K562 (cell line): ENCODE results near the gene MOSPD3. TPM values are rescaled to one million over a fixed set of nuclear protein-coding genes. Genes with fewer than 3 reads are reported as not detected.
A peak's percentile ranks its signal among the peaks of the same experiment; 100 is the strongest.

Experiments used
- CBX2 ChIP-seq: fragments of 200-600 bp; sonication (generic); IDR thresholded peaks from one replicate; pipeline ENCODE4 v1.6.1; 2012; ENCODE audit warnings: mild to moderate bottlenecking, low read length, inconsistent platforms; ENCODE audit not compliant: insufficient read depth, poor library complexity, severe bottlenecking
- CC2D1A ChIP-seq: fragments of 450-650 bp; IDR thresholded peaks from 2 replicates; pipeline ENCODE4 v1.6.1; 2017; ENCODE audit warnings: mild to moderate bottlenecking
- DACH1 ChIP-seq: fragments of 450-650 bp; IDR thresholded peaks from 2 replicates; pipeline ENCODE4 v1.6.1; 2018; ENCODE audit not compliant: partially characterized antibody
- DIDO1 ChIP-seq: fragments of 450-650 bp; IDR thresholded peaks from 2 replicates; pipeline ENCODE4 v1.6.1; 2016; ENCODE audit warnings: low read depth, missing biosample characterization, missing genetic modification characterization
- ETV1 ChIP-seq: fragments of 450-650 bp; conservative IDR thresholded peaks from 2 replicates; pipeline ENCODE4 v1.6.1; 2016; ENCODE audit warnings: missing genetic modification characterization, control low read depth, low read depth, missing compliant biosample characterization
- ETV6 ChIP-seq, 3 experiments: fragments of 150-350 bp in 1 of 3; sonication (generic) in 1 of 3; formaldehyde crosslinking in 1 of 3; IDR thresholded peaks; 2 replicates each; pipeline versions ENCODE4 v1.6.1 to v1.8.0; 2014 to 2022; ENCODE audit warnings: borderline replicate concordance in 2 of 3, low read depth in 2 of 3, antibody characterized with exemption in 1 of 3, low read length in 1 of 3, mild to moderate bottlenecking in 1 of 3, missing genetic modification reagents in 1 of 3
- MBD2 ChIP-seq: sonication (generic); IDR thresholded peaks from 2 replicates; pipeline ENCODE4 v1.6.1; 2016; ENCODE audit warnings: low read depth, borderline replicate concordance
- MXI1 ChIP-seq: IDR thresholded peaks from 2 replicates; pipeline ENCODE4 v1.6.1; 2011; ENCODE audit warnings: low read depth, mild to moderate bottlenecking, improper control_type of control experiment, low read length
- NR2C2 ChIP-seq, 2 experiments: fragments of 200-800 bp in 1 of 2; sonication (Bioruptor generic) in 1 of 2; sonication (generic) in 1 of 2; formaldehyde crosslinking in 1 of 2; IDR thresholded peaks; 2 replicates each; pipeline versions ENCODE4 v1.6.1 to v1.8.0; 2016 to 2022; ENCODE audit warnings: mild to moderate bottlenecking in 1 of 2, missing compliant biosample characterization in 1 of 2, missing genetic modification characterization in 1 of 2, missing genetic modification reagents in 1 of 2
- PURB ChIP-seq: sonication (generic); formaldehyde crosslinking; IDR thresholded peaks from 2 replicates; pipeline ENCODE4 v1.9.0; 2021; ENCODE audit warnings: low read depth, mild to moderate bottlenecking, missing genetic modification reagents
- RBM14 ChIP-seq: fragments of 200-400 bp; formaldehyde crosslinking; IDR thresholded peaks from 2 replicates; pipeline ENCODE4 v1.6.1; 2018; ENCODE audit warnings: low read depth, mild to moderate bottlenecking, low read length, moderate library complexity, borderline replicate concordance; ENCODE audit not compliant: insufficient read depth
- RHOXF2B ChIP-seq: fragments of 250-450 bp; sonication (Bioruptor Pico); conservative IDR thresholded peaks from 2 replicates; pipeline ENCODE4 v1.5.1; 2021
- SRSF9 ChIP-seq: fragments of 200-400 bp; formaldehyde crosslinking; IDR thresholded peaks from 2 replicates; pipeline ENCODE4 v1.6.1; 2017; ENCODE audit warnings: low read depth, low read length, borderline replicate concordance
- ZNF224 ChIP-seq: sonication (generic); formaldehyde crosslinking; IDR thresholded peaks from 2 replicates; pipeline ENCODE4 v1.8.0; 2022; ENCODE audit warnings: mild to moderate bottlenecking, missing genetic modification reagents
- polyA plus RNA-seq, 8 experiments: library from polyadenylated mRNA; depleted of rRNA in 4 of 8; stranded (reverse) in 5 of 8; unstranded in 3 of 8; fragments of >200 nt; fragmentation: Nextera tagmentation in 2 of 8; fragmentation: Illumina TruSeq in 1 of 8; extraction: Ambion mirVana in 2 of 8; extraction: Trizol in 1 of 8; gene quantifications; 2 replicates each; pipeline versions ENCODE4 v1.2.1 to v1.2.3, GENCODE V29; 2011 to 2014; ENCODE audit warnings: inconsistent platforms in 1 of 8, missing spikeins in 1 of 8
- total RNA-seq, 7 experiments: library from RNA; depleted of rRNA in 6 of 7; stranded (reverse); fragments of >200 nt in 6 of 7; fragmentation: Illumina TruSeq in 2 of 7; extraction: Trizol in 2 of 7; gene quantifications; 2 replicates each; pipeline versions ENCODE4 v1.2.1 to v1.2.3, GENCODE V29; 2011 to 2021; ENCODE audit warnings: low replicate concordance in 1 of 7
- TF ChIP-seq, protein P1 (sequence below), 2 experiments: fragments of 450-650 bp; IDR thresholded peaks; 2 replicates each; pipeline ENCODE4 v1.6.1; 2016; ENCODE audit warnings: mild to moderate bottlenecking in 2 of 2, borderline replicate concordance in 1 of 2, low read depth in 1 of 2, moderate library complexity in 1 of 2
- TF ChIP-seq, protein P2 (sequence below): fragments of 250-450 bp; sonication (Bioruptor Pico); IDR thresholded peaks from 2 replicates; pipeline ENCODE4 v1.8.0; 2021; ENCODE audit warnings: borderline replicate concordance, mild to moderate bottlenecking, moderate library complexity; ENCODE audit not compliant: poor library complexity, severe bottlenecking

The MOSPD3 gene
- total and polyA plus RNA-seq, 9 of the 15 experiments (the other 6 are each of a cell fraction or from before 2014, with no cell fraction given): 1.4 to 32.1 (median 7.3) TPM

DNA sequence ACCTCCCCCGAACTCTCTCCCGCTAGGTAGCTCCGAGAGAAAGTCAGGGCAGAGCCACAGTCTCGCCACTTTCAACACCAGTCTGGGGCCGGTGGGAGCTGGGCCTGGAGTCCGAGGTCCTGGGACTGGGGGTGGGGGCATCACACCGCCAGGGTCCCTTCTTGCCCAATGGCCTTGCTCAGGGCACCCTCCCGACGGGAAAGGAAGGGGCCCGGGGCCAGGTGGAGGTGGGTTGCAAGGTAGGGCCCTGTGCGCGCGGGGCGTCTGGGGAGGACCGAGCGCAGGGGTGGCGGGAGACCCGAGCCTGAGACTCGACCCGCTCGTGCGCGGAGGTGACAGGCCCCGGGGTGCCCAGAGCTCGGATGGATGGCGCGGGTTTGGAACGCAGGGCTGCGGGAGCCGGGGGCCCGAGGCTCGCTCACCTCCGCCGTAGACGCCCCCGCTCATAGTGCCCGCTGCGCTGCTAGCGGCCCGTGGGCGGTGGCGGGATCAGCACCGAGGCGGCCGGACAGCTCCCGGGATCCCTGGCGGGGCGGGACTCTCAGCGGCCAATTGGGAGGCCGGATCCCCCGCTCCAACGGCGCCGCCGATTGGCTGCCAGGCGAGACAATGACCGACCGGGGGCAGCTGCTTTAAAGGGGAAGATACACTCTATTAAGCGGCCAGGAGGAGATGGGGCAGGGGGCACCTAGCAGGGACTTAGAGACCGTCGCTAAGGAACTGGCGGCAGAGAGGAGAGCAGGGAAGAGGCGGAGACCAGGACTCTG, 43.8 kb downstream of the MOSPD3 start, which contains the start of gene ACTL6B (continued):
- TF ChIP-seq, protein P1, sequence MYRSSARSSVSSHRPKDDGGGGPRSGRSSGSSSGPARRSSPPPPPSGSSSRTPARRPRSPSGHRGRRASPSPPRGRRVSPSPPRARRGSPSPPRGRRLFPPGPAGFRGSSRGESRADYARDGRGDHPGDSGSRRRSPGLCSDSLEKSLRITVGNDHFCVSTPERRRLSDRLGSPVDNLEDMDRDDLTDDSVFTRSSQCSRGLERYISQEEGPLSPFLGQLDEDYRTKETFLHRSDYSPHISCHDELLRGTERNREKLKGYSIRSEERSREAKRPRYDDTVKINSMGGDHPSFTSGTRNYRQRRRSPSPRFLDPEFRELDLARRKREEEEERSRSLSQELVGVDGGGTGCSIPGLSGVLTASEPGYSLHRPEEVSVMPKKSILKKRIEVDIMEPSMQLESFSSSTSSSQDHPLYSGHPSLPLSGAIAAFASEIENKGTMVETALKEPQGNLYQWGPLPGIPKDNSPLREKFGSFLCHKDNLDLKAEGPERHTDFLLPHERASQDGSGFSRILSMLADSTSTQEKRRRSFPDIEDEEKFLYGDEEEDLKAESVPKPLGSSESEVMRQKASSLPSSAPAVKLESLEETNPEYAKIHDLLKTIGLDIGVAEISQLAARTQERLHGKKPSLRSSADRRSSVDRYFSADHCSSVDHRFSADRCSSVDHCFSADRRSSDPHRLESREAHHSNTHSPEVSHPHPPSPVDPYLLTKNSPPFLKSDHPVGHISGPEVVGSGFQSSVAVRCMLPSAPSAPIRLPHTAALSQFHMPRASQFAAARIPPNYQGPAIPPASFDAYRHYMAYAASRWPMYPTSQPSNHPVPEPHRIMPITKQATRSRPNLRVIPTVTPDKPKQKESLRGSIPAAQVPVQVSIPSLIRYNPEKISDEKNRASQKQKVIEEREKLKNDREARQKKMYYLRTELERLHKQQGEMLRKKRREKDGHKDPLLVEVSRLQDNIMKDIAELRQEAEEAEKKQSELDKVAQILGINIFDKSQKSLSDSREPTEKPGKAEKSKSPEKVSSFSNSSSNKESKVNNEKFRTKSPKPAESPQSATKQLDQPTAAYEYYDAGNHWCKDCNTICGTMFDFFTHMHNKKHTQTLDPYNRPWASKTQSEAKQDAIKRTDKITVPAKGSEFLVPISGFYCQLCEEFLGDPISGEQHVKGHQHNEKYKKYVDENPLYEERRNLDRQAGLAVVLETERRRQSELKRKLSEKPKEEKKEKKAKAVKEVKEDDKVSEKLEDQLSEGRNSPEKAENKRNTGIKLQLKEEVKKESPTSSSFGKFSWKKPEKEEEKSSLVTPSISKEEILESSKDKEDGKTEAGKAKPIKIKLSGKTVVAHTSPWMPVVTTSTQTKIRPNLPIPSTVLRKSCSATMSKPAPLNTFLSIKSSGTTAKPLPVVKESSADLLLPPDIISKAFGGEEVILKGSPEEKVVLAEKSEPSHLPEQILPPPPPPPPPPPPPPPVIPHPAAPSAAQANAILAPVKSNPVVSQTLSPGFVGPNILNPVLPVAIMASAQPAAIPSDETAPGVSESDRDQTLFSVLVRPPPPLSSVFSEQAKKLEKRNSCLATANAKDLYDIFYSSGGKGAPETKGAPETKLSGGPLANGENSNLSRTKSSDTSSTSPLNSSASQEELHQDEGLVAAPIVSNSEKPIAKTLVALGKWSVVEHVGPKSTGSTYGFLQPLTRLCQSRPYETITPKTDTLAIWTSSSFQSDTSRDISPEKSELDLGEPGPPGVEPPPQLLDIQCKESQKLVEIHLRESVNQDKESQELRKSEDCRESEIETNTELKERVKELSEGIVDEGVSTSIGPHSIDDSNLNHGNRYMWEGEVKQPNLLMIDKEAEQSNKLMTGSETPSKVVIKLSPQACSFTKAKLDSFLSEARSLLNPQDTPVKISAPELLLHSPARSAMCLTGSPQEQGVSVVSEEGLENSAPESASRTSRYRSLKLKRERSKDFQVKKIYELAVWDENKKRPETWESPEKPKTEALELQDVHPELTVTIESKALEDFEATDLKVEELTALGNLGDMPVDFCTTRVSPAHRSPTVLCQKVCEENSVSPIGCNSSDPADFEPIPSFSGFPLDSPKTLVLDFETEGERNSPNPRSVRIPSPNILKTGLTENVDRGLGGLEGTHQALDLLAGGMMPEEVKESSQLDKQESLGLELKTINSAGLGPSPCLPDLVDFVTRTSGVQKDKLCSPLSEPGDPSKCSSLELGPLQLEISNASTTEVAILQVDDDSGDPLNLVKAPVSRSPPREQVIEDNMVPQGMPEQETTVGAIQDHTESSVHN (IDR thresholded peaks at IDR 0.05; ENCODE audit: borderline replicate concordance in 1 of 2, low read depth in 1 of 2): no peak
- TF ChIP-seq, protein P2, sequence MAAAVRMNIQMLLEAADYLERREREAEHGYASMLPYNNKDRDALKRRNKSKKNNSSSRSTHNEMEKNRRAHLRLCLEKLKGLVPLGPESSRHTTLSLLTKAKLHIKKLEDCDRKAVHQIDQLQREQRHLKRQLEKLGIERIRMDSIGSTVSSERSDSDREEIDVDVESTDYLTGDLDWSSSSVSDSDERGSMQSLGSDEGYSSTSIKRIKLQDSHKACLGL: no peak
- 0 out of 2 replicates have a peak, but pooled peaks have one; percentile 40 for TF ChIP-seq MXI1
- no peak for TF ChIP-seq CBX2
- 0 out of 2 replicates have a peak, but pooled peaks have one; percentile 47 for TF ChIP-seq NR2C2 (CRISPR knock-in tag; IDR thresholded peaks at IDR 0.05)
- TF ChIP-seq NR2C2 (tag; IDR thresholded peaks at IDR 0.05): no peak
- TF ChIP-seq ETV1 (tag): no peak
- peak; percentile 92; the same call in 1 of the 2 replicates for TF ChIP-seq ZNF224 (CRISPR knock-in tag)
- no peak for TF ChIP-seq DIDO1 (tag)
- no peak for TF ChIP-seq DACH1
- TF ChIP-seq ETV6 (IDR thresholded peaks at IDR 0.05; ENCODE audit: borderline replicate concordance in 1 of 2, low read depth in 2 of 2, low read length in 1 of 2): peak in 1 of 2 experiments; percentile 43; a peak in 1 of 4 replicates
- peak; percentile 74; the same call in 1 of the 2 replicates for TF ChIP-seq ETV6 (CRISPR knock-in tag; IDR thresholded peaks at IDR 0.05; ENCODE audit: borderline replicate concordance)
- no peak for TF ChIP-seq SRSF9
- no peak for TF ChIP-seq RHOXF2B (CRISPR knock-in tag)
- TF ChIP-seq MBD2: peak; percentile 42; the same call in 1 of the 2 replicates
- TF ChIP-seq CC2D1A: peak; percentile 100
- no peak for TF ChIP-seq PURB (CRISPR knock-in tag)
- TF ChIP-seq RBM14: no peak
